GM12878 (cell line): ENCODE measurements around the gene PLXNA4. TPM values are rescaled to one million over a fixed set of nuclear protein-coding genes. Genes with fewer than 3 reads are reported as not detected.

Experiments used
- ATAC-seq: fragments of 200-7000 bp; cut with Tn5 transposase; 3 replicates; pipeline ENCODE4 v1.9.1; 2020; ENCODE audit warnings: mild to moderate bottlenecking, moderate library complexity
- BruUV-seq: library from RNA; stranded (reverse); fragments of 400-500 nt; replicated peaks from 2 replicates; lab custom pipeline; 2021; lab: Mats Ljungman, UMichigan
- CTCF ChIA-PET: fragments of 300-600 bp; sonication (Branson Sonifier 250); formaldehyde crosslinking; extraction: SDS; loops from one replicate; lab custom pipeline; 2021; ENCODE audit warnings: inconsistent platforms; lab: Yijun Ruan, JAX
- POLR2A ChIA-PET: fragments of 350-600 bp; formaldehyde crosslinking; extraction: SDS; loops from one replicate; lab custom pipeline; 2021; ENCODE audit warnings: inconsistent platforms; lab: Charles Lee
- RAD21 ChIA-PET: fragments of 300-600 bp; sonication (Branson Sonifier 250); formaldehyde crosslinking; loops from one replicate; lab custom pipeline; 2023; ENCODE audit warnings: antibody characterized with exemption; ENCODE audit not compliant: unreplicated experiment; lab: Charles Lee
- SMC1A ChIA-PET: fragments of 300-600 bp; sonication (Branson Sonifier 250); formaldehyde crosslinking; loops from one replicate; lab custom pipeline; 2023; ENCODE audit not compliant: unreplicated experiment, uncharacterized antibody; lab: Charles Lee
- DNase-seq: peaks from one replicate; pipeline ENCODE4 v3.0.0-alpha.2; 2011; ENCODE audit warnings: low read depth, low spot score
- FAIRE-seq: peaks from 3 replicates; lab custom pipeline; 2011; peaks lifted over from hg19 to GRCh38; lab: Jason Lieb, UNC
- H2AFZ ChIP-seq: 2 replicates; pipeline ENCODE4 v1.6.0; 2011; ENCODE audit warnings: low read depth, low read length, control low read depth; ENCODE audit not compliant: control insufficient read depth
- H3K27ac ChIP-seq: 2 replicates; pipeline ENCODE4 v1.5.1; 2011; ENCODE audit warnings: control low read depth; ENCODE audit not compliant: control insufficient read depth, insufficient read depth
- H3K27me3 ChIP-seq, 2 experiments: replicated peaks in 1 of 2; 2 replicates each; pipeline versions ENCODE4 v1.6.0 to v1.6.1; 2011; ENCODE audit warnings: low read length in 1 of 2; ENCODE audit not compliant: control insufficient read depth in 2 of 2, insufficient read depth in 2 of 2
- H3K36me3 ChIP-seq, 2 experiments: 2 replicates each; pipeline ENCODE4 v1.5.1; 2011; ENCODE audit warnings: low read length in 1 of 2; ENCODE audit not compliant: control insufficient read depth in 2 of 2, insufficient read depth in 2 of 2
- H3K4me1 ChIP-seq: 2 replicates; pipeline ENCODE4 v1.6.1; 2011; ENCODE audit warnings: mild to moderate bottlenecking, low read length, moderate library complexity, mixed read lengths; ENCODE audit not compliant: control insufficient read depth, insufficient read depth
- H3K4me2 ChIP-seq: 2 replicates; pipeline ENCODE4 v1.6.0; 2011; ENCODE audit warnings: control low read depth; ENCODE audit not compliant: control insufficient read depth, insufficient read depth
- H3K4me3 ChIP-seq: fragments of 200-600 bp; sonication (generic); 2 replicates; pipeline ENCODE4 v1.5.1; 2016
- H3K79me2 ChIP-seq: 2 replicates; pipeline ENCODE4 v1.6.0; 2011; ENCODE audit warnings: low read length; ENCODE audit not compliant: control insufficient read depth, insufficient read depth
- H3K9ac ChIP-seq: 2 replicates; pipeline ENCODE4 v1.8.0; 2011; ENCODE audit warnings: low read length, control low read depth, mixed read lengths; ENCODE audit not compliant: control insufficient read depth, insufficient read depth
- H3K9me3 ChIP-seq: replicated peaks from 3 replicates; pipeline ENCODE4 v1.5.1; 2011; ENCODE audit warnings: mild to moderate bottlenecking, low read length; ENCODE audit not compliant: control insufficient read depth, insufficient read depth
- H4K20me1 ChIP-seq: 2 replicates; pipeline ENCODE4 v1.6.0; 2011; ENCODE audit not compliant: control insufficient read depth, insufficient read depth
- BRCA1 ChIP-seq: IDR thresholded peaks from 2 replicates; pipeline ENCODE4 v1.6.1; 2011; ENCODE audit warnings: low read depth, low read length, improper control_type of control experiment
- CBFB ChIP-seq: IDR thresholded peaks from 2 replicates; pipeline ENCODE4 v1.6.1; 2016; ENCODE audit warnings: antibody characterized with exemption, low read depth
- CBX5 ChIP-seq: sonication (generic); IDR thresholded peaks from 2 replicates; pipeline ENCODE4 v1.6.1; 2016; ENCODE audit warnings: low read depth, moderate library complexity, mild to moderate bottlenecking, inconsistent platforms
- CREM ChIP-seq: IDR thresholded peaks from 2 replicates; pipeline ENCODE4 v1.6.1; 2014; ENCODE audit warnings: antibody characterized with exemption, low read depth
- EGR1 ChIP-seq, 2 experiments: IDR thresholded peaks; 1 replicate in 1 of 2; 2 replicates in 1 of 2; pipeline ENCODE4 v1.6.1; 2011 to 2012; ENCODE audit warnings: low read depth in 2 of 2, low read length in 2 of 2, borderline replicate concordance in 1 of 2, mild to moderate bottlenecking in 1 of 2, moderate library complexity in 1 of 2
- EZH2 ChIP-seq: IDR thresholded peaks from 2 replicates; pipeline ENCODE4 v1.6.1; 2012; ENCODE audit warnings: low read depth, mild to moderate bottlenecking, control low read depth, inconsistent platforms, low read length, borderline replicate concordance; ENCODE audit not compliant: control insufficient read depth
- FOS ChIP-seq: IDR thresholded peaks from 3 replicates; pipeline ENCODE4 v1.6.1; 2011; ENCODE audit warnings: borderline replicate concordance; ENCODE audit not compliant: insufficient read length; ENCODE audit errors: extremely low read depth
- KAT2A ChIP-seq: conservative IDR thresholded peaks from 2 replicates; pipeline ENCODE4 v1.6.1; 2011; ENCODE audit warnings: low read depth, low read length; ENCODE audit not compliant: control insufficient read depth
- NFXL1 ChIP-seq: fragments of 450-650 bp; IDR thresholded peaks from 2 replicates; pipeline ENCODE4 v1.6.1; 2017; ENCODE audit warnings: antibody characterized with exemption, mild to moderate bottlenecking, borderline replicate concordance
- NR2F1 ChIP-seq: fragments of 450-650 bp; conservative IDR thresholded peaks from 2 replicates; pipeline ENCODE4 v1.6.1; 2017; ENCODE audit warnings: mild to moderate bottlenecking
- SPI1 ChIP-seq: IDR thresholded peaks from 2 replicates; pipeline ENCODE4 v1.6.1; 2011; ENCODE audit warnings: low read depth, mild to moderate bottlenecking, low read length, moderate library complexity, borderline replicate concordance; ENCODE audit not compliant: insufficient read depth
- STAT1 ChIP-seq: fragments of 450-650 bp; conservative IDR thresholded peaks from 2 replicates; pipeline ENCODE4 v1.6.1; 2014; ENCODE audit warnings: antibody characterized with exemption, mild to moderate bottlenecking
- WGBS: methylation state at CpG from one replicate; pipeline ENCODE4 v1.1.6; 2016; ENCODE audit warnings: low lambda C conversion rate; ENCODE audit not compliant: insufficient replicate concordance, insufficient coverage; ENCODE audit errors: missing lambda C conversion rate; 5-methylcytosine and 5-hydroxymethylcytosine counted together
- in situ Hi-C: fragments of 300-500 bp; cut with MboI; formaldehyde crosslinking; loops from 9 replicates; pipeline ENCODE4 v1.14.3; 2018; ENCODE audit warnings: mixed read lengths
- intact Hi-C: fragments of 100-400 bp; cut with micrococcal nuclease; formaldehyde crosslinking; loops from one replicate; pipeline ENCODE4 v1.14.2; 2022; ENCODE audit not compliant: unreplicated experiment
- polyA plus RNA-seq, 11 experiments: library from polyadenylated mRNA; depleted of rRNA in 4 of 11; unstranded in 6 of 11; stranded (reverse) in 5 of 11; fragments of >200 nt; fragmentation: Nextera tagmentation in 4 of 11; fragmentation: Illumina TruSeq in 1 of 11; extraction: Ambion mirVana in 4 of 11; extraction: Trizol in 1 of 11; gene quantifications; 1 replicate in 1 of 11; 2 replicates in 10 of 11; pipeline versions ENCODE4 v1.2.1 to v1.2.3, GENCODE V29; 2011 to 2016; ENCODE audit warnings: inconsistent platforms in 2 of 11, missing spikeins in 2 of 11, low read depth in 1 of 11
- total RNA-seq, 4 experiments: library from RNA; depleted of rRNA in 3 of 4; stranded (reverse); fragments of >200 nt in 3 of 4; fragmentation: Illumina TruSeq in 1 of 4; extraction: Trizol in 1 of 4; gene quantifications; 2 replicates each; pipeline versions ENCODE4 v1.2.1 to v1.2.3, GENCODE V29; 2013 to 2021
- TF ChIP-seq, protein P1 (sequence below): fragments of 450-650 bp; IDR thresholded peaks from 2 replicates; pipeline ENCODE4 v1.6.1; 2017; ENCODE audit warnings: antibody characterized with exemption, mild to moderate bottlenecking, moderate library complexity

PLXNA4 gene
- total and polyA plus RNA-seq, 10 of the 15 experiments (the other 5 are each of a cell fraction or from before 2014, with no cell fraction given), result 0.03 TPM; not detected in 9

- DNase-seq (no peak), ATAC-seq (no peak), FAIRE-seq (no peak)
- Histone ChIP-seq H4K20me1 (no peaks in the 10 kb centered on the region), H3K4me2 (no peak overlapping the region), H3K27me3 (0 out of 4 replicates have a peak, but pooled peaks cover 0 to 2% of the 10 kb centered on the region in 2 experiments), H3K4me3 (no peak overlapping the region), H2AFZ (no peak overlapping the region), H3K9ac (no peak overlapping the region), H3K79me2 (no peaks in the 10 kb centered on the region), H3K9me3 (no peaks in the 10 kb centered on the region), H3K36me3 (no peaks in the 10 kb centered on the region), H3K27ac (no peak overlapping the region), H3K4me1 (no peaks in the 10 kb centered on the region)
- under 1% methylated on average over 8 of the region's 8 CpGs for WGBS
- TF ChIP-seq STAT1, result no peak
- TF ChIP-seq NFXL1, result no peak
- no peak for TF ChIP-seq FOS
- no peak for TF ChIP-seq CREM
- TF ChIP-seq NR2F1, result no peak
- TF ChIP-seq EZH2, result no peak
- no peak for TF ChIP-seq EGR1 (IDR thresholded peaks at IDR 0.05; ENCODE audit: borderline replicate concordance in 1 of 2, low read depth in 2 of 2, low read length in 2 of 2)
- SMC1A ChIA-PET, result no interaction called here
- CTCF ChIA-PET, result no interaction called here
- intact Hi-C loops (no loop called here), in situ Hi-C loops (no loop called here)
- BruUV-seq, result no TSS peak
- POLR2A ChIA-PET, result no interaction called here
- RAD21 ChIA-PET, result no interaction called here
Observed at GRCh38 chr7:132438926-132439325, 137.3 kb downstream of the PLXNA4 start.

DNA sequence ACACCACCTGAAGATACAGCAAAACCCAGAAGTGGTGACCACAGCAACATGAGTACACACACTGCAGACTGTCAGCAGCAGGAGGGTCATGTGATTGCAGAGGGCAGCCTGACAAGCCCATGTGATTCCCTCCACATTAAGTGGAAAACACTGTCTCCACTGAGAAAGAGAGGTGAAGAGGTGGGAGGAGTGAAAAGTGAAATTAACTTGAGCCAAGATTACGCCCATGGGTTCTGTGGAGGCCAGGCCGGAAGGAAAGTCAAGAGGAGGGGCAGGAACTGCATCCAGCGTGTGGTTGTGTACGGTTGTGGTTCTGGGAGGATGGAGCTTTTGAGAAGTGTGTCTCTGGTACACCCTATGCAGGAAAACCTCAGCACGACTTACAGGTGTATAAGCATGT is 138.5 kb downstream of the PLXNA4 start:
- in situ Hi-C loops, result no loop called here
- Histone ChIP-seq H3K4me3 (no peak overlapping the region), H3K4me2 (no peak overlapping the region; the same call in 1 of the 2 replicates), H3K9me3 (no peaks in the 10 kb centered on the region), H3K79me2 (no peaks in the 10 kb centered on the region), H4K20me1 (no peaks in the 10 kb centered on the region), H3K36me3 (no peaks in the 10 kb centered on the region), H3K9ac (no peak overlapping the region), H3K27ac (no peak overlapping the region), H3K27me3 (0 out of 4 replicates have a peak, but pooled peaks cover 0 to 3% of the 10 kb centered on the region in 2 experiments), H2AFZ (no peak overlapping the region), H3K4me1 (no peaks in the 10 kb centered on the region)
- CTCF ChIA-PET, result interaction anchor here (0.6 to 0.7 kb wide), 2 partner anchors 11 to 1592 kb away, joined by 3 read pairs; no protein-coding TSS in a partner anchor
- BruUV-seq, result no TSS peak
- ATAC-seq (no peak), DNase-seq (no peak), FAIRE-seq (no peak)
- intact Hi-C loops, result no loop called here
- POLR2A ChIA-PET, result no interaction called here
- SMC1A ChIA-PET, result no interaction called here
- RAD21 ChIA-PET, result no interaction called here
- 19% methylated on average over 5 of the region's 5 CpGs for WGBS
- no peak for TF ChIP-seq KAT2A
- TF ChIP-seq BRCA1, result no peak
- TF ChIP-seq, protein P1, sequence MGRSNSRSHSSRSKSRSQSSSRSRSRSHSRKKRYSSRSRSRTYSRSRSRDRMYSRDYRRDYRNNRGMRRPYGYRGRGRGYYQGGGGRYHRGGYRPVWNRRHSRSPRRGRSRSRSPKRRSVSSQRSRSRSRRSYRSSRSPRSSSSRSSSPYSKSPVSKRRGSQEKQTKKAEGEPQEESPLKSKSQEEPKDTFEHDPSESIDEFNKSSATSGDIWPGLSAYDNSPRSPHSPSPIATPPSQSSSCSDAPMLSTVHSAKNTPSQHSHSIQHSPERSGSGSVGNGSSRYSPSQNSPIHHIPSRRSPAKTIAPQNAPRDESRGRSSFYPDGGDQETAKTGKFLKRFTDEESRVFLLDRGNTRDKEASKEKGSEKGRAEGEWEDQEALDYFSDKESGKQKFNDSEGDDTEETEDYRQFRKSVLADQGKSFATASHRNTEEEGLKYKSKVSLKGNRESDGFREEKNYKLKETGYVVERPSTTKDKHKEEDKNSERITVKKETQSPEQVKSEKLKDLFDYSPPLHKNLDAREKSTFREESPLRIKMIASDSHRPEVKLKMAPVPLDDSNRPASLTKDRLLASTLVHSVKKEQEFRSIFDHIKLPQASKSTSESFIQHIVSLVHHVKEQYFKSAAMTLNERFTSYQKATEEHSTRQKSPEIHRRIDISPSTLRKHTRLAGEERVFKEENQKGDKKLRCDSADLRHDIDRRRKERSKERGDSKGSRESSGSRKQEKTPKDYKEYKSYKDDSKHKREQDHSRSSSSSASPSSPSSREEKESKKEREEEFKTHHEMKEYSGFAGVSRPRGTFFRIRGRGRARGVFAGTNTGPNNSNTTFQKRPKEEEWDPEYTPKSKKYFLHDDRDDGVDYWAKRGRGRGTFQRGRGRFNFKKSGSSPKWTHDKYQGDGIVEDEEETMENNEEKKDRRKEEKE, result no peak
- TF ChIP-seq CBFB, result no peak
- no peak for TF ChIP-seq SPI1
- no peak for TF ChIP-seq CBX5
